DOHH2 (cell line): ENCODE measurements around the gene ZNF415.

Experiments
- H3F3A ChIP-seq: fragments of 200-600 bp; sonication (generic), shearing (Covaris generic); 2 replicates; pipeline ENCODE4 v1.6.0; 2016; ENCODE audit warnings: antibody characterized with exemption, mild to moderate bottlenecking; ENCODE audit not compliant: control insufficient read depth, insufficient read depth
- H3K27ac ChIP-seq: fragments of 200-600 bp; sonication (generic); 2 replicates; pipeline ENCODE4 v1.5.1; 2014; ENCODE audit warnings: low read depth, mild to moderate bottlenecking, low read length, moderate library complexity
- H3K27me3 ChIP-seq: fragments of 200-600 bp; sonication (generic); 2 replicates; pipeline ENCODE4 v1.6.1; 2014; ENCODE audit warnings: mild to moderate bottlenecking, low read length, mixed read lengths; ENCODE audit not compliant: control insufficient read depth
- H3K36me3 ChIP-seq: fragments of 200-600 bp; sonication (generic); 2 replicates; pipeline ENCODE4 v1.6.1; 2014; ENCODE audit warnings: mild to moderate bottlenecking, low read length, moderate library complexity, mixed read lengths; ENCODE audit not compliant: control insufficient read depth
- H3K4me1 ChIP-seq: fragments of 200-600 bp; sonication (generic); 2 replicates; pipeline ENCODE4 v1.6.1; 2014; ENCODE audit warnings: mild to moderate bottlenecking, low read length, mixed read lengths; ENCODE audit not compliant: control insufficient read depth
- H3K4me2 ChIP-seq: fragments of 200-600 bp; sonication (generic); 2 replicates; pipeline ENCODE4 v1.6.0; 2014; ENCODE audit warnings: mild to moderate bottlenecking, low read length, moderate library complexity
- H3K4me3 ChIP-seq: fragments of 200-600 bp; sonication (generic); 2 replicates; pipeline ENCODE4 v1.5.1; 2014; ENCODE audit warnings: mild to moderate bottlenecking, low read length, mixed read lengths
- H3K79me2 ChIP-seq: fragments of 200-600 bp; sonication (generic); 2 replicates; pipeline ENCODE4 v1.6.1; 2014; ENCODE audit warnings: mild to moderate bottlenecking, low read length, mixed read lengths; ENCODE audit not compliant: control insufficient read depth
- H3K9me2 ChIP-seq: fragments of 200-600 bp; sonication (generic); replicated peaks from 2 replicates; pipeline ENCODE4 v1.6.1; 2014; ENCODE audit warnings: mild to moderate bottlenecking, low read length, mixed read lengths; ENCODE audit not compliant: control insufficient read depth
- H3K9me3 ChIP-seq: fragments of 200-600 bp; sonication (generic); 2 replicates; pipeline ENCODE4 v1.6.1; 2014; ENCODE audit warnings: antibody characterized with exemption, low read length, mixed read lengths; ENCODE audit not compliant: control insufficient read depth, insufficient read depth
- H4K20me1 ChIP-seq: fragments of 200-600 bp; sonication (generic); 2 replicates; pipeline ENCODE4 v1.6.0; 2014; ENCODE audit warnings: low read depth, mild to moderate bottlenecking, antibody characterized with exemption, low read length, moderate library complexity; ENCODE audit not compliant: control insufficient read depth, insufficient read depth
- EZH2phosphoT487 ChIP-seq: fragments of 200-600 bp; sonication (generic); IDR thresholded peaks from 2 replicates; pipeline ENCODE4 v1.6.1; 2017; ENCODE audit warnings: borderline replicate concordance, mild to moderate bottlenecking, antibody characterized with exemption, low read length, moderate library complexity, mixed read lengths
- TF ChIP-seq, protein P1 (sequence below): fragments of 200-600 bp; sonication (generic); IDR thresholded peaks from one replicate; pipeline ENCODE4 v1.5.1; 2014; ENCODE audit warnings: antibody characterized with exemption, mild to moderate bottlenecking, low read depth, low read length; ENCODE audit not compliant: poor library complexity, severe bottlenecking

Gene ZNF415

GRCh38 chr19:53088091-53088490, 44.6 kb downstream of the ZNF415 start:
- Histone ChIP-seq H4K20me1 (no peaks in the 10 kb centered on the region), H3K9me2 (no peaks in the 10 kb centered on the region), H3K79me2 (no peaks in the 10 kb centered on the region), H3K36me3 (peaks cover 81% of the 10 kb centered on the region), H3K4me3 (no peak overlapping the region), H3K27ac (no peak overlapping the region), H3F3A (no peaks in the 10 kb centered on the region), H3K4me1 (no peaks in the 10 kb centered on the region), H3K9me3 (no peaks in the 10 kb centered on the region; the same call in 1 of the 2 replicates), H3K4me2 (no peak overlapping the region), H3K27me3 (no peaks in the 10 kb centered on the region)
- no peak for TF ChIP-seq EZH2phosphoT487
- TF ChIP-seq, protein P1, sequence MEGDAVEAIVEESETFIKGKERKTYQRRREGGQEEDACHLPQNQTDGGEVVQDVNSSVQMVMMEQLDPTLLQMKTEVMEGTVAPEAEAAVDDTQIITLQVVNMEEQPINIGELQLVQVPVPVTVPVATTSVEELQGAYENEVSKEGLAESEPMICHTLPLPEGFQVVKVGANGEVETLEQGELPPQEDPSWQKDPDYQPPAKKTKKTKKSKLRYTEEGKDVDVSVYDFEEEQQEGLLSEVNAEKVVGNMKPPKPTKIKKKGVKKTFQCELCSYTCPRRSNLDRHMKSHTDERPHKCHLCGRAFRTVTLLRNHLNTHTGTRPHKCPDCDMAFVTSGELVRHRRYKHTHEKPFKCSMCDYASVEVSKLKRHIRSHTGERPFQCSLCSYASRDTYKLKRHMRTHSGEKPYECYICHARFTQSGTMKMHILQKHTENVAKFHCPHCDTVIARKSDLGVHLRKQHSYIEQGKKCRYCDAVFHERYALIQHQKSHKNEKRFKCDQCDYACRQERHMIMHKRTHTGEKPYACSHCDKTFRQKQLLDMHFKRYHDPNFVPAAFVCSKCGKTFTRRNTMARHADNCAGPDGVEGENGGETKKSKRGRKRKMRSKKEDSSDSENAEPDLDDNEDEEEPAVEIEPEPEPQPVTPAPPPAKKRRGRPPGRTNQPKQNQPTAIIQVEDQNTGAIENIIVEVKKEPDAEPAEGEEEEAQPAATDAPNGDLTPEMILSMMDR: no peak

DNA sequence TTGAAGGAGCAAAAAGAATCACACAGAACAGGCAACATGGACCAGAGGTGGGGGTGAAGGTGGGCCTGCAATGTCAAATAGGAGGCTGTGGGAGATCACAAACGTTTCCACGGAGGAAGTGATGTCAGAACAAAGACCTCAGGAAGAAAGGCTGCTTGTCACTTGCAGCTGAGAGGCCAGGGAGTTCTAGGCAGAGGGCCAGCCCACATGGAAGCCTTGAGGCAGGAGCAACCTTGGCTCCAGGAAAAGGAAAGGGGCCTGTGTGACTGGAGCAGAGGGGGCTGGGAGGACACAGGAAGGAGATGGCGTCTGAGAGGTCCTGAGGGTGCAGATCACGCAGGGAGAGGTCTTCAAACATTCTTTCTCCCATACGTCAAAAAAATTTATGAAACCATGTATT, 45.8 kb downstream of the ZNF415 start:
- H3K79me2 ChIP-seq: no peaks in the 10 kb centered on the region
- H3K9me2 ChIP-seq: no peaks in the 10 kb centered on the region
- peaks cover 85% of the 10 kb centered on the region for H3K36me3 ChIP-seq
- no peaks in the 10 kb centered on the region for H4K20me1 ChIP-seq
- no peak overlapping the region for H3K4me3 ChIP-seq
- no peaks in the 10 kb centered on the region for H3K4me1 ChIP-seq
- no peak overlapping the region for H3K27ac ChIP-seq
- no peaks in the 10 kb centered on the region for H3F3A ChIP-seq
- no peak overlapping the region for H3K4me2 ChIP-seq
- no peaks in the 10 kb centered on the region for H3K27me3 ChIP-seq
- no peaks in the 10 kb centered on the region; the same call in 1 of the 2 replicates for H3K9me3 ChIP-seq
- TF ChIP-seq, protein P1: no peak
- TF ChIP-seq EZH2phosphoT487: no peak

DNA sequence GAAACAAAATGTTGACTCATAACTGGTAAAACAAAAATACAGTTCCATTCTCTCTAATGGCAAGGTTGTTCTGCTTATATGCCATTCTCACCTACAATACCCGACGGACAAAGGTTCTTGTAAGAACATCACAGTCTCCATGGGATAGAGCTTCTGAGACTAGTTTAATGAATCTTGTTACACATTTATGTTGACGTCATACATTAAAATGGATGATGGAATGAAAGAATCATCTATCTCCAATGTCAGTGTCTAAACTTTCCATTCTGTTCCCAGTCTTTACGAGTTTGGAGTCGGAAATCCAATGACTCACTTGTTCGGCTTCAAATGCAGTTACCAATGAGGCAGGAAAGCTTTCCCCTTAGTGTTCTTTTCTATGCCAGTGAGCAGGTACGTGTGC, 47.2 kb downstream of the ZNF415 start:
- H3K79me2 ChIP-seq: peaks cover 4% of the 10 kb centered on the region
- no peaks in the 10 kb centered on the region for H3K27me3 ChIP-seq
- H3K4me3 ChIP-seq: no peak overlapping the region
- H3F3A ChIP-seq: no peaks in the 10 kb centered on the region
- H3K27ac ChIP-seq: no peak overlapping the region
- H4K20me1 ChIP-seq: no peaks in the 10 kb centered on the region
- peaks cover 8% of the 10 kb centered on the region; the same call in 1 of the 2 replicates for H3K9me3 ChIP-seq
- no peak overlapping the region for H3K4me2 ChIP-seq
- H3K4me1 ChIP-seq: no peaks in the 10 kb centered on the region
- H3K9me2 ChIP-seq: no peaks in the 10 kb centered on the region
- peaks cover 86% of the 10 kb centered on the region for H3K36me3 ChIP-seq
- TF ChIP-seq, protein P1: no peak
- TF ChIP-seq EZH2phosphoT487: no peak
